Breast epithelium (tissue), 4 donors: Measurements from ENCODE around the gene TPSB2. TPM values are rescaled to one million over a fixed set of nuclear protein-coding genes. Genes with fewer than 3 reads are reported as not detected.
"Not testable (repeated sequence)": the region's sequence is repeated elsewhere in the genome, so short reads cannot be mapped to it uniquely, and the experiment has no call there.

ENCODE experiments used
- DNase-seq, 2 donors: peaks; one replicate each; pipeline ENCODE4 v3.0.0-alpha.2; 2019; ENCODE audit warnings: low spot score in 2 of 2
- H3K27ac ChIP-seq, 2 donors: fragments of 200-600 bp; sonication (generic) in 1 of 2; one replicate each; pipeline ENCODE4 v1.5.1; 2016 to 2019; ENCODE audit warnings: mild to moderate bottlenecking in 1 of 2
- H3K27me3 ChIP-seq, 2 donors: fragments of 200-600 bp; sonication (generic) in 1 of 2; one replicate each; pipeline versions ENCODE4 v1.5.1 to v1.6.0; 2017 to 2019; ENCODE audit warnings: control low read depth in 1 of 2, mild to moderate bottlenecking in 1 of 2
- H3K36me3 ChIP-seq: fragments of 200-600 bp; one replicate; pipeline ENCODE4 v1.5.1; 2019
- H3K4me1 ChIP-seq, 2 donors: fragments of 200-600 bp; sonication (generic); one replicate each; pipeline ENCODE4 v1.5.1; 2016 to 2019; ENCODE audit warnings: control low read depth in 1 of 2
- H3K4me3 ChIP-seq, 3 donors: fragments of 200-600 bp; sonication (generic); 1 replicate in 2 of 3; 2 replicates in 1 of 3; pipeline ENCODE4 v1.5.1; 2016 to 2019; ENCODE audit warnings: mild to moderate bottlenecking in 3 of 3, moderate library complexity in 2 of 3
- H3K9me3 ChIP-seq, 2 donors: fragments of 200-600 bp; sonication (generic) in 1 of 2; one replicate each; pipeline ENCODE4 v1.5.1; 2016 to 2019; ENCODE audit warnings: control low read depth in 1 of 2
- POLR2A ChIP-seq: fragments of 450-650 bp; IDR thresholded peaks from one replicate; pipeline ENCODE4 v1.6.1; 2016; ENCODE audit warnings: antibody characterized with exemption, mild to moderate bottlenecking, moderate library complexity
- POLR2AphosphoS5 ChIP-seq, 3 donors: sonication (generic); formaldehyde crosslinking; IDR thresholded peaks; one replicate each; pipeline ENCODE4 v1.6.1; 2017; ENCODE audit warnings: antibody characterized with exemption in 3 of 3
- intact Hi-C: fragments of 100-400 bp; cut with DNase I; formaldehyde crosslinking; loops from one replicate; pipeline ENCODE4 v1.15.1; 2023; ENCODE audit warnings: low total_unique reads
- total RNA-seq, 3 donors: library from RNA; depleted of rRNA; stranded (reverse); fragments of >200 nt; gene quantifications; one replicate each; pipeline ENCODE4 v1.1.0, GENCODE V29; 2016
- TF ChIP-seq, protein P1 (sequence below), 3 donors: fragments of 450-650 bp; IDR thresholded peaks; one replicate each; pipeline ENCODE4 v1.5.1; 2016 to 2017; ENCODE audit warnings: antibody characterized with exemption in 3 of 3, mild to moderate bottlenecking in 3 of 3, moderate library complexity in 3 of 3

The TPSB2 gene
- total RNA-seq, 3 donors from 2014 or later = 5.6 to 195 (median 22.4) TPM

DNA sequence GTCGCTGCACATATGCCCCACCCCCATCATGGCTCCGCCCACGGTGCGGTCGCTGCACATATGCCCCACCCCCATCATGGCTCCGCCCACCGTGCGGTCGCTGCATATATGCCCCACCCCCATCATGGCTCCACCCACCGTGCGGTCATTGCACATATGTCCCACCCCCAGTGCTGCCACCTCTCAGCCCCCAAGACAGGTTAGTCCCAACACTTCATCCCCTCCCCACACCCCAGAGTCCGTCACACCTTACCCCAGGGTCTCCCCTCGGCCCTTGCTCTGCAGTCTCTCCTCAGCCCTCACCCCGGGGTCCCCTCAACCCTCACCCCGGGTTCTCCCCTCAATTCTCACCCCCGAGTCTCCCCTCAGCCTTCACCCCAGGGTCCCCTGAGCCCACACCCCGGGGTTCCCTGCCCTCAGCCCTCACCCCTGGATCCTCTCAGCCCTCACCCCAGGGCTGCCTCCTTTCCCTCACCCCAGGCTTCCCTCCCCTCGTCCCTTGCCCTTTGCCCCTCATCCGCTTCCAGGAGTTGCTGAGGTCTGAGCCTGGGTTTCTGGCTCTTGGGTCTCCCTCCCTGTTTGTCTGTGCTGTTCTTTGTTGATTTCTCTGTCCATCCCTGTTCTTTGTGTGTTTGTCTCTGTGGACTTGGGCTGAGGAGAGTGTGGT lies 30.5 kb downstream of the TPSB2 start:
- no peak overlapping the region for H3K4me3 ChIP-seq
- peaks cover 3 to 55% of the 10 kb centered on the region in 2 donors for H3K27me3 ChIP-seq
- no peak for TF ChIP-seq POLR2A
- TF ChIP-seq, protein P1, sequence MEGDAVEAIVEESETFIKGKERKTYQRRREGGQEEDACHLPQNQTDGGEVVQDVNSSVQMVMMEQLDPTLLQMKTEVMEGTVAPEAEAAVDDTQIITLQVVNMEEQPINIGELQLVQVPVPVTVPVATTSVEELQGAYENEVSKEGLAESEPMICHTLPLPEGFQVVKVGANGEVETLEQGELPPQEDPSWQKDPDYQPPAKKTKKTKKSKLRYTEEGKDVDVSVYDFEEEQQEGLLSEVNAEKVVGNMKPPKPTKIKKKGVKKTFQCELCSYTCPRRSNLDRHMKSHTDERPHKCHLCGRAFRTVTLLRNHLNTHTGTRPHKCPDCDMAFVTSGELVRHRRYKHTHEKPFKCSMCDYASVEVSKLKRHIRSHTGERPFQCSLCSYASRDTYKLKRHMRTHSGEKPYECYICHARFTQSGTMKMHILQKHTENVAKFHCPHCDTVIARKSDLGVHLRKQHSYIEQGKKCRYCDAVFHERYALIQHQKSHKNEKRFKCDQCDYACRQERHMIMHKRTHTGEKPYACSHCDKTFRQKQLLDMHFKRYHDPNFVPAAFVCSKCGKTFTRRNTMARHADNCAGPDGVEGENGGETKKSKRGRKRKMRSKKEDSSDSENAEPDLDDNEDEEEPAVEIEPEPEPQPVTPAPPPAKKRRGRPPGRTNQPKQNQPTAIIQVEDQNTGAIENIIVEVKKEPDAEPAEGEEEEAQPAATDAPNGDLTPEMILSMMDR (IDR thresholded peaks at IDR 0.05) = no peak
- H3K9me3 ChIP-seq = peaks cover 0 to 5% of the 10 kb centered on the region in 2 donors
- no peak for DNase-seq
- H3K4me1 ChIP-seq = no peaks in the 10 kb centered on the region
- no peaks in the 10 kb centered on the region for H3K36me3 ChIP-seq
- H3K27ac ChIP-seq = no peak overlapping the region
- intact Hi-C loops = no loop called here

DNA sequence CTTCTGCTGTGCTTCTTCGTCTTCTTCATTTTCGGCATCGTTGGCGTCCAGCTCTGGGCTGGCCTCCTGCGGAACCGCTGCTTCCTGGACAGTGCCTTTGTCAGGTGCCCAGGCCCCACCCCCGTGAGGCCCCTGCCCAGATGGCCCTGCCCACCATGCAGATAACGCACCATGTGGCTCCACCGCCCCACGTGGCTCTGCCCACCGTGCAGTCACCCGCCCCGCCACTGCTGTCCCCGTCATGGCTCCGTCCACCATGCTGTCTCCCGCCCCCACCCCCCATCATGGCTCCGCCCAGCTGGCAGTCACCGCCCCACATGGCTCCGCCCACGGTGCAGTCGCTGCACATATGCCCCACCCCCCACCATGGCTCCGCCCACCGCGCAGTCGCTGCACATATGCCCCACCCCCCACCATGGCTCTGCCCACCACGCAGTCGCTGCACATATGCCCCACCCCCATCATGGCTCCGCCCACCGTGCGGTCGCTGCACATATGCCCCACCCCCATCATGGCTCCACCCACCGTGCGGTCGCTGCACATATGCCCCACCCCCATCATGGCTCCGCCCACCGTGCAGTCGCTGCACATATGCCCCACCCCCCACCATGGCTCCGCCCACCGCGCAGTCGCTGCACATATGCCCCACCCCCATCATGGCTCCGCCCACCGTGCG lies 31.2 kb downstream of the TPSB2 start:
- peaks cover 4 to 55% of the 10 kb centered on the region in 2 donors for H3K27me3 ChIP-seq
- H3K27ac ChIP-seq, H3K9me3 ChIP-seq, H3K4me3 ChIP-seq, DNase-seq, intact Hi-C loops, H3K36me3 ChIP-seq, H3K4me1 ChIP-seq: not testable (repeated sequence)

DNA sequence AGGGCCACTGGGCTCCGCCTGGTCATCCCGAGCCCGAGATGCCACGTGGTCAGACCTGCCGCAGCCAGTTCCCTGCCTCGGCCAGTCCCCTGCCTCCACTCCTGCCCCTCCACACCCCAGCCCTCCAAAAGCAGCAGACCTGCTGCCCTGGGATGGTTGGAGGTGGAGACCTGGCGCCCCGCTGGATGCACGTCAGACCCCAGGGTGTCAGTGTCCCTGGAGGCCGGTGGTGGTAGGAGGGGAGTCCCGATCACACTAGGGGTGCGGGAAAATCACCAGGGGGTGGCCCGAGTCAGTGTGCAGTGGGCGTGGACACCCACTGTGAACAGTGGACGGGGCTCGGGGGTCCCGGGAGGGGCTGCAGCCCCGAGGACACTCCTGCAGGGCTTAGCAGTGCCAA lies 31.8 kb downstream of the TPSB2 start:
- Histone ChIP-seq H3K36me3 (no peaks in the 10 kb centered on the region), H3K27me3 (peaks cover 4 to 61% of the 10 kb centered on the region in 2 donors), H3K4me3 (no peak overlapping the region), H3K9me3 (peaks cover 0 to 5% of the 10 kb centered on the region in 2 donors), H3K4me1 (no peaks in the 10 kb centered on the region), H3K27ac (no peak overlapping the region)
- intact Hi-C loops = no loop called here
- DNase-seq = no peak
- TF ChIP-seq, protein P1 (IDR thresholded peaks at IDR 0.05) = no peak
- no peak for TF ChIP-seq POLR2AphosphoS5 (IDR thresholded peaks at IDR 0.05)
- no peak for TF ChIP-seq POLR2A

- peaks cover 0 to 5% of the 10 kb centered on the region in 2 donors for H3K9me3 ChIP-seq
- no peak for TF ChIP-seq POLR2AphosphoS5 (IDR thresholded peaks at IDR 0.05)
- TF ChIP-seq POLR2A = no peak
- TF ChIP-seq, protein P1 (IDR thresholded peaks at IDR 0.05) = no peak
- no peak overlapping the region for H3K27ac ChIP-seq
- H3K27me3 ChIP-seq = peaks cover 4 to 61% of the 10 kb centered on the region in 2 donors
- no peaks in the 10 kb centered on the region for H3K36me3 ChIP-seq
- H3K4me1 ChIP-seq = no peaks in the 10 kb centered on the region
- H3K4me3 ChIP-seq = no peak overlapping the region
- no peak for DNase-seq
- intact Hi-C loops = no loop called here
Measured at GRCh38 chr16:1197237-1197866, 32.6 kb downstream of the TPSB2 start.

DNA sequence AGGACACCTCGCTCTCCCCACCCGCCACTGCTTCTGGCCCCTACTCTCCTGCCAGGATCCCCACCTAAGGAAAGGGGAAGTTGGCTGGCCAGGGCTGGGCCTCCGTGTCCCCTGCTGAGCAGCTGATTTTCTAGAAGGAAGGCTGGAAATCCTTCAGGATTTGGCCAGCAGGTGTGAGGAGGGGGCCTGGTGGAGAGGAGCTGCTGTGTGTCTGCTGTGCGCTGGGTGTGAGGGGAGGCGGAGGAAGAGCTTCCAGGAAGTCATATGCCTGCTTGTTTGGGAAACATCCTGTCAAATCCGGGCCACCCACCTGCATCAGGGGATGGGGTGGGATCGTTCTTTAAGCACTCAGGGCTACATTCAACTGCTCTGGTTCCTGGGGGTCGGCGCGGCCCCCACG lies 33.5 kb downstream of the TPSB2 start:
- H3K4me1 ChIP-seq = no peaks in the 10 kb centered on the region
- peaks cover 0 to 5% of the 10 kb centered on the region in 2 donors for H3K9me3 ChIP-seq
- no peak overlapping the region for H3K27ac ChIP-seq
- peaks cover 4 to 62% of the 10 kb centered on the region in 2 donors for H3K27me3 ChIP-seq
- H3K4me3 ChIP-seq = no peak overlapping the region
- DNase-seq = no peak
- intact Hi-C loops = no loop called here
- TF ChIP-seq POLR2AphosphoS5 (IDR thresholded peaks at IDR 0.05) = no peak
- TF ChIP-seq, protein P1 (IDR thresholded peaks at IDR 0.05) = no peak
- TF ChIP-seq POLR2A = no peak
- no peaks in the 10 kb centered on the region for H3K36me3 ChIP-seq
